GM12878 (cell line): ENCODE data around the gene SUGCT. TPM values are rescaled to one million over a fixed set of nuclear protein-coding genes. Genes with fewer than 3 reads are reported as not detected.

Experiments used
- ATAC-seq: fragments of 200-7000 bp; cut with Tn5 transposase; 3 replicates; pipeline ENCODE4 v1.9.1; 2020; ENCODE audit warnings: mild to moderate bottlenecking, moderate library complexity
- BruUV-seq: library from RNA; stranded (reverse); fragments of 400-500 nt; replicated peaks from 2 replicates; lab custom pipeline; 2021; lab: Mats Ljungman, UMichigan
- CTCF ChIA-PET: fragments of 300-600 bp; sonication (Branson Sonifier 250); formaldehyde crosslinking; extraction: SDS; loops from one replicate; lab custom pipeline; 2021; ENCODE audit warnings: inconsistent platforms; lab: Yijun Ruan, JAX
- POLR2A ChIA-PET: fragments of 350-600 bp; formaldehyde crosslinking; extraction: SDS; loops from one replicate; lab custom pipeline; 2021; ENCODE audit warnings: inconsistent platforms; lab: Charles Lee
- RAD21 ChIA-PET: fragments of 300-600 bp; sonication (Branson Sonifier 250); formaldehyde crosslinking; loops from one replicate; lab custom pipeline; 2023; ENCODE audit warnings: antibody characterized with exemption; ENCODE audit not compliant: unreplicated experiment; lab: Charles Lee
- SMC1A ChIA-PET: fragments of 300-600 bp; sonication (Branson Sonifier 250); formaldehyde crosslinking; loops from one replicate; lab custom pipeline; 2023; ENCODE audit not compliant: unreplicated experiment, uncharacterized antibody; lab: Charles Lee
- DNase-seq: peaks from one replicate; pipeline ENCODE4 v3.0.0-alpha.2; 2011; ENCODE audit warnings: low read depth, low spot score
- FAIRE-seq: peaks from 3 replicates; lab custom pipeline; 2011; peaks lifted over from hg19 to GRCh38; lab: Jason Lieb, UNC
- H2AFZ ChIP-seq: 2 replicates; pipeline ENCODE4 v1.6.0; 2011; ENCODE audit warnings: low read depth, low read length, control low read depth; ENCODE audit not compliant: control insufficient read depth
- H3K27ac ChIP-seq: 2 replicates; pipeline ENCODE4 v1.5.1; 2011; ENCODE audit warnings: control low read depth; ENCODE audit not compliant: control insufficient read depth, insufficient read depth
- H3K27me3 ChIP-seq, 2 experiments: replicated peaks in 1 of 2; 2 replicates each; pipeline versions ENCODE4 v1.6.0 to v1.6.1; 2011; ENCODE audit warnings: low read length in 1 of 2; ENCODE audit not compliant: control insufficient read depth in 2 of 2, insufficient read depth in 2 of 2
- H3K36me3 ChIP-seq, 2 experiments: 2 replicates each; pipeline ENCODE4 v1.5.1; 2011; ENCODE audit warnings: low read length in 1 of 2; ENCODE audit not compliant: control insufficient read depth in 2 of 2, insufficient read depth in 2 of 2
- H3K4me1 ChIP-seq: 2 replicates; pipeline ENCODE4 v1.6.1; 2011; ENCODE audit warnings: mild to moderate bottlenecking, low read length, moderate library complexity, mixed read lengths; ENCODE audit not compliant: control insufficient read depth, insufficient read depth
- H3K4me2 ChIP-seq: 2 replicates; pipeline ENCODE4 v1.6.0; 2011; ENCODE audit warnings: control low read depth; ENCODE audit not compliant: control insufficient read depth, insufficient read depth
- H3K4me3 ChIP-seq: fragments of 200-600 bp; sonication (generic); 2 replicates; pipeline ENCODE4 v1.5.1; 2016
- H3K79me2 ChIP-seq: 2 replicates; pipeline ENCODE4 v1.6.0; 2011; ENCODE audit warnings: low read length; ENCODE audit not compliant: control insufficient read depth, insufficient read depth
- H3K9ac ChIP-seq: 2 replicates; pipeline ENCODE4 v1.8.0; 2011; ENCODE audit warnings: low read length, control low read depth, mixed read lengths; ENCODE audit not compliant: control insufficient read depth, insufficient read depth
- H3K9me3 ChIP-seq: replicated peaks from 3 replicates; pipeline ENCODE4 v1.5.1; 2011; ENCODE audit warnings: mild to moderate bottlenecking, low read length; ENCODE audit not compliant: control insufficient read depth, insufficient read depth
- H4K20me1 ChIP-seq: 2 replicates; pipeline ENCODE4 v1.6.0; 2011; ENCODE audit not compliant: control insufficient read depth, insufficient read depth
- CBX5 ChIP-seq: sonication (generic); IDR thresholded peaks from 2 replicates; pipeline ENCODE4 v1.6.1; 2016; ENCODE audit warnings: low read depth, moderate library complexity, mild to moderate bottlenecking, inconsistent platforms
- CHD1 ChIP-seq: IDR thresholded peaks from 2 replicates; pipeline ENCODE4 v1.6.1; 2012; ENCODE audit warnings: low read depth, low read length, improper control_type of control experiment
- EP300 ChIP-seq, 2 experiments: fragments of 150-350 bp in 1 of 2; IDR thresholded peaks; 2 replicates each; pipeline ENCODE4 v1.6.1; 2011 to 2012; ENCODE audit warnings: low read depth in 2 of 2, low read length in 2 of 2, borderline replicate concordance in 1 of 2, improper control_type of control experiment in 1 of 2, inconsistent platforms in 1 of 2; ENCODE audit not compliant: control insufficient read depth in 1 of 2
- ESRRA ChIP-seq: IDR thresholded peaks from 2 replicates; pipeline ENCODE4 v1.6.1; 2012; ENCODE audit warnings: mild to moderate bottlenecking, low read length, improper control_type of control experiment
- HDAC2 ChIP-seq: fragments of 200-600 bp; sonication (generic); IDR thresholded peaks from 2 replicates; pipeline ENCODE4 v1.6.1; 2017
- JUNB ChIP-seq: IDR thresholded peaks from 2 replicates; pipeline ENCODE4 v1.6.1; 2016; ENCODE audit warnings: antibody characterized with exemption, mild to moderate bottlenecking
- NFYA ChIP-seq: IDR thresholded peaks from 2 replicates; pipeline ENCODE4 v1.6.1; 2011; ENCODE audit warnings: low read depth, mild to moderate bottlenecking, low read length, improper control_type of control experiment, borderline replicate concordance
- POU2F2 ChIP-seq: IDR thresholded peaks from 3 replicates; pipeline ENCODE4 v1.6.1; 2011; ENCODE audit warnings: low read depth, mild to moderate bottlenecking, low read length, borderline replicate concordance
- RBBP5 ChIP-seq: fragments of 200-600 bp; sonication (generic); conservative IDR thresholded peaks from 2 replicates; pipeline ENCODE4 v1.6.1; 2016
- SIX5 ChIP-seq: IDR thresholded peaks from 2 replicates; pipeline ENCODE4 v1.6.1; 2011; ENCODE audit warnings: mild to moderate bottlenecking, low read depth, low read length, moderate library complexity; ENCODE audit not compliant: severe bottlenecking
- SREBF2 ChIP-seq: IDR thresholded peaks from 2 replicates; pipeline ENCODE4 v1.6.1; 2012; ENCODE audit warnings: mild to moderate bottlenecking, low read length
- STAT3 ChIP-seq: IDR thresholded peaks from 2 replicates; pipeline ENCODE4 v1.6.1; 2011; ENCODE audit warnings: low read depth, low read length, improper control_type of control experiment
- ZNF24 ChIP-seq: fragments of 450-650 bp; IDR thresholded peaks from 2 replicates; pipeline ENCODE4 v1.6.1; 2017; ENCODE audit warnings: antibody characterized with exemption, mild to moderate bottlenecking
- ZSCAN29 ChIP-seq: fragments of 450-650 bp; IDR thresholded peaks from 2 replicates; pipeline ENCODE4 v1.6.1; 2017; ENCODE audit warnings: mild to moderate bottlenecking, moderate library complexity
- WGBS: methylation state at CpG from one replicate; pipeline ENCODE4 v1.1.6; 2016; ENCODE audit warnings: low lambda C conversion rate; ENCODE audit not compliant: insufficient replicate concordance, insufficient coverage; ENCODE audit errors: missing lambda C conversion rate; 5-methylcytosine and 5-hydroxymethylcytosine counted together
- in situ Hi-C: fragments of 300-500 bp; cut with MboI; formaldehyde crosslinking; loops from 9 replicates; pipeline ENCODE4 v1.14.3; 2018; ENCODE audit warnings: mixed read lengths
- intact Hi-C: fragments of 100-400 bp; cut with micrococcal nuclease; formaldehyde crosslinking; loops from one replicate; pipeline ENCODE4 v1.14.2; 2022; ENCODE audit not compliant: unreplicated experiment
- polyA plus RNA-seq, 11 experiments: library from polyadenylated mRNA; depleted of rRNA in 4 of 11; unstranded in 6 of 11; stranded (reverse) in 5 of 11; fragments of >200 nt; fragmentation: Nextera tagmentation in 4 of 11; fragmentation: Illumina TruSeq in 1 of 11; extraction: Ambion mirVana in 4 of 11; extraction: Trizol in 1 of 11; gene quantifications; 1 replicate in 1 of 11; 2 replicates in 10 of 11; pipeline versions ENCODE4 v1.2.1 to v1.2.3, GENCODE V29; 2011 to 2016; ENCODE audit warnings: inconsistent platforms in 2 of 11, missing spikeins in 2 of 11, low read depth in 1 of 11
- total RNA-seq, 4 experiments: library from RNA; depleted of rRNA in 3 of 4; stranded (reverse); fragments of >200 nt in 3 of 4; fragmentation: Illumina TruSeq in 1 of 4; extraction: Trizol in 1 of 4; gene quantifications; 2 replicates each; pipeline versions ENCODE4 v1.2.1 to v1.2.3, GENCODE V29; 2013 to 2021
- TF ChIP-seq, protein P1 (sequence below): IDR thresholded peaks from 2 replicates; pipeline ENCODE4 v1.6.1; 2011; ENCODE audit warnings: borderline replicate concordance, low read depth, mild to moderate bottlenecking, moderate library complexity, mixed read lengths, low read length; ENCODE audit not compliant: insufficient read depth; ENCODE audit errors: extremely low read length
- TF ChIP-seq, protein P2 (sequence below): fragments of 450-650 bp; formaldehyde crosslinking; IDR thresholded peaks from 2 replicates; pipeline ENCODE4 v1.4.0; 2020; ENCODE audit warnings: mild to moderate bottlenecking, moderate library complexity
- TF ChIP-seq, protein P3 (sequence below): IDR thresholded peaks from 2 replicates; pipeline ENCODE4 v1.6.1; 2011; ENCODE audit warnings: low read depth, mild to moderate bottlenecking, low read length, moderate library complexity, borderline replicate concordance; ENCODE audit errors: extremely low read depth
- TF ChIP-seq, protein P4 (sequence below): fragments of 450-650 bp; IDR thresholded peaks from 2 replicates; pipeline ENCODE4 v1.6.1; 2016; ENCODE audit warnings: mild to moderate bottlenecking

The SUGCT gene
- total and polyA plus RNA-seq, 10 of the 15 experiments (the other 5 are each of a cell fraction or from before 2014, with no cell fraction given), result 0.08 to 1.2 (median 0.67) TPM; not detected in 1

DNA sequence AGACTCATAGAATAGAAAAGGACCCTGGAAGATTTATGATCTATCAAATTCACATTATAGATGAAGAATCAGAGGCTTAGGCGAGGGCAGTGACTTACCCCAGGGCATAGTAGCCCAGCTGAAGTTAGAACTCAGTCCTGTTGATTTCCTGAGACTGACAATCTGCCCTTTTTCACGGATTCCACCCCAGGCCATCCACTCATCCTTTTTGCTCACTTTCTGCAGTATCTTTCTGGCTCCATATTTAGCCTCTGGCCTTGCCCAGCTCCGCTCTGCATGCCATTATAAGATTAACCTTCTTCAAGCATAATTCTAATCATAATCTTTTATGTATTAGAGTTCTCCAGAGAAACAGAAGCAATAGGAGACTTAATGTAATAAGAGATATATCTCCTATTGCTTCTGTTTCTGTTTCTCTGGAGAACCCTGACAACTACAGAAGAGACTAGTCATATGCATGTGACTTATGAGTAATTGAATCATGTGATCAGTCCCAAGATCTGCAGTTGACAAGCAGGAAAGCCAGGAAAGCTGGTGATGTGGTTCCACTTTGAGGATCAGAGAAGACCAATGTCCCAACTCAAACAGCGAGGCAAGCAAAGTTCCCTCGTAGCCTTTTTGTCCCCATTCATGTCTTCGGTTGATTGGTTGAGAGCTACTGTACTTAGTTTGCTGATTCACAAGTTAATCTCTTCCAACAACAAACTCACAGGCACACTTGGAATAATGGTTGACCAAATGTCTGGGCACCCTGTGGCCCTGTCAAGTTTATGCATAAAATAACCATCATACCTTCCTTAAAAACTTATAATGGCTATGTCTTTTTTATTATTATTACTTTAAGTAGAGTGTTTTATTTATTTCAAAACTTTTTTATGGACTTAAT, 412.1 kb downstream of the SUGCT start:
- Histone ChIP-seq H3K36me3 (no peaks in the 10 kb centered on the region), H2AFZ (no peak overlapping the region), H3K79me2 (no peaks in the 10 kb centered on the region), H3K27ac (no peak overlapping the region), H3K4me2 (no peak overlapping the region), H3K27me3 (no peaks in the 10 kb centered on the region), H3K4me3 (no peak overlapping the region), H3K9me3 (no peaks in the 10 kb centered on the region), H3K4me1 (no peaks in the 10 kb centered on the region), H3K9ac (no peak overlapping the region), H4K20me1 (no peaks in the 10 kb centered on the region)
- intact Hi-C loops, result no loop called here
- TF ChIP-seq SIX5 (no peak), ZSCAN29 (no peak), EP300 (IDR thresholded peaks at IDR 0.05; ENCODE audit: borderline replicate concordance in 1 of 2, control insufficient read depth in 1 of 2, low read depth in 2 of 2, low read length in 2 of 2) (no peak), CHD1 (no peak), RBBP5 (no peak), SREBF2 (no peak), JUNB (no peak), ESRRA (no peak), ZNF24 (no peak), NFYA (no peak), STAT3 (no peak), HDAC2 (no peak), CBX5 (no peak), POU2F2 (no peak)
- TF ChIP-seq, protein P1, sequence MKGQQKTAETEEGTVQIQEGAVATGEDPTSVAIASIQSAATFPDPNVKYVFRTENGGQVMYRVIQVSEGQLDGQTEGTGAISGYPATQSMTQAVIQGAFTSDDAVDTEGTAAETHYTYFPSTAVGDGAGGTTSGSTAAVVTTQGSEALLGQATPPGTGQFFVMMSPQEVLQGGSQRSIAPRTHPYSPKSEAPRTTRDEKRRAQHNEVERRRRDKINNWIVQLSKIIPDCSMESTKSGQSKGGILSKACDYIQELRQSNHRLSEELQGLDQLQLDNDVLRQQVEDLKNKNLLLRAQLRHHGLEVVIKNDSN, result no peak
- TF ChIP-seq, protein P2, sequence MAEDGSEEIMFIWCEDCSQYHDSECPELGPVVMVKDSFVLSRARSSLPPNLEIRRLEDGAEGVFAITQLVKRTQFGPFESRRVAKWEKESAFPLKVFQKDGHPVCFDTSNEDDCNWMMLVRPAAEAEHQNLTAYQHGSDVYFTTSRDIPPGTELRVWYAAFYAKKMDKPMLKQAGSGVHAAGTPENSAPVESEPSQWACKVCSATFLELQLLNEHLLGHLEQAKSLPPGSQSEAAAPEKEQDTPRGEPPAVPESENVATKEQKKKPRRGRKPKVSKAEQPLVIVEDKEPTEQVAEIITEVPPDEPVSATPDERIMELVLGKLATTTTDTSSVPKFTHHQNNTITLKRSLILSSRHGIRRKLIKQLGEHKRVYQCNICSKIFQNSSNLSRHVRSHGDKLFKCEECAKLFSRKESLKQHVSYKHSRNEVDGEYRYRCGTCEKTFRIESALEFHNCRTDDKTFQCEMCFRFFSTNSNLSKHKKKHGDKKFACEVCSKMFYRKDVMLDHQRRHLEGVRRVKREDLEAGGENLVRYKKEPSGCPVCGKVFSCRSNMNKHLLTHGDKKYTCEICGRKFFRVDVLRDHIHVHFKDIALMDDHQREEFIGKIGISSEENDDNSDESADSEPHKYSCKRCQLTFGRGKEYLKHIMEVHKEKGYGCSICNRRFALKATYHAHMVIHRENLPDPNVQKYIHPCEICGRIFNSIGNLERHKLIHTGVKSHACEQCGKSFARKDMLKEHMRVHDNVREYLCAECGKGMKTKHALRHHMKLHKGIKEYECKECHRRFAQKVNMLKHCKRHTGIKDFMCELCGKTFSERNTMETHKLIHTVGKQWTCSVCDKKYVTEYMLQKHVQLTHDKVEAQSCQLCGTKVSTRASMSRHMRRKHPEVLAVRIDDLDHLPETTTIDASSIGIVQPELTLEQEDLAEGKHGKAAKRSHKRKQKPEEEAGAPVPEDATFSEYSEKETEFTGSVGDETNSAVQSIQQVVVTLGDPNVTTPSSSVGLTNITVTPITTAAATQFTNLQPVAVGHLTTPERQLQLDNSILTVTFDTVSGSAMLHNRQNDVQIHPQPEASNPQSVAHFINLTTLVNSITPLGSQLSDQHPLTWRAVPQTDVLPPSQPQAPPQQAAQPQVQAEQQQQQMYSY (CRISPR knock-in tag), result no peak
- TF ChIP-seq, protein P3, sequence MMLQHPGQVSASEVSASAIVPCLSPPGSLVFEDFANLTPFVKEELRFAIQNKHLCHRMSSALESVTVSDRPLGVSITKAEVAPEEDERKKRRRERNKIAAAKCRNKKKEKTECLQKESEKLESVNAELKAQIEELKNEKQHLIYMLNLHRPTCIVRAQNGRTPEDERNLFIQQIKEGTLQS, result no peak
- TF ChIP-seq, protein P4, sequence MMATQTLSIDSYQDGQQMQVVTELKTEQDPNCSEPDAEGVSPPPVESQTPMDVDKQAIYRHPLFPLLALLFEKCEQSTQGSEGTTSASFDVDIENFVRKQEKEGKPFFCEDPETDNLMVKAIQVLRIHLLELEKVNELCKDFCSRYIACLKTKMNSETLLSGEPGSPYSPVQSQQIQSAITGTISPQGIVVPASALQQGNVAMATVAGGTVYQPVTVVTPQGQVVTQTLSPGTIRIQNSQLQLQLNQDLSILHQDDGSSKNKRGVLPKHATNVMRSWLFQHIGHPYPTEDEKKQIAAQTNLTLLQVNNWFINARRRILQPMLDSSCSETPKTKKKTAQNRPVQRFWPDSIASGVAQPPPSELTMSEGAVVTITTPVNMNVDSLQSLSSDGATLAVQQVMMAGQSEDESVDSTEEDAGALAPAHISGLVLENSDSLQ, result no peak
- no peak for ATAC-seq
- no peak for DNase-seq
- ChIA-PET POLR2A (no interaction called here), SMC1A (no interaction called here), RAD21 (no interaction called here), CTCF (interaction anchor here (0.6 kb wide), 1 partner anchor 547 kb away, joined by 3 read pairs; no protein-coding TSS in a partner anchor)
- WGBS, result 29% methylated on average over 6 of the region's 6 CpGs
- in situ Hi-C loops, result no loop called here
- no peak for FAIRE-seq
- BruUV-seq, result no TSS peak
